ENCODE data around the gene GCNT2.
"Not testable (repeated sequence)": the region's sequence is repeated elsewhere in the genome, so short reads cannot be mapped to it uniquely, and the experiment has no call there.

GCNT2 gene

GRCh38 chr6:10521104-10521808 is at the start of gene GCNT2:
Gene GCNT2 (plus strand): TSS chr6:10521351. CDS start chr6:10528912, 7,561 bp downstream.
- DNase-seq = no peak

- no peak for DNase-seq
Measured at GRCh38 chr6:10472634-10473033, 48.5 kb upstream of the GCNT2 start.

- peak in 1 of 2 donors; percentile 41 for DNase-seq
Measured at GRCh38 chr6:10478187-10479040, 42.7 kb upstream of the GCNT2 start.

GRCh38 chr6:10479939-10480700 is 41.0 kb upstream of the GCNT2 start:
- no peak for DNase-seq

- DNase-seq = no peak
Measured at GRCh38 chr6:10481101-10481500, 40.0 kb upstream of the GCNT2 start.

- no peak for DNase-seq
Measured at GRCh38 chr6:10482636-10483257, 38.4 kb upstream of the GCNT2 start.

- no peak for DNase-seq
Measured at GRCh38 chr6:10484912-10485311, 36.2 kb upstream of the GCNT2 start.

- no peak for DNase-seq
Measured at GRCh38 chr6:10485406-10485805, 35.7 kb upstream of the GCNT2 start.

- DNase-seq = no peak
Measured at GRCh38 chr6:10486215-10486614, 34.9 kb upstream of the GCNT2 start.

- not testable (repeated sequence) for DNase-seq
Measured at GRCh38 chr6:10486944-10487588, 34.1 kb upstream of the GCNT2 start.

- no peak for DNase-seq
Measured at GRCh38 chr6:10487668-10488327, 33.4 kb upstream of the GCNT2 start.

- no peak for DNase-seq
Measured at GRCh38 chr6:10491463-10491862, 29.7 kb upstream of the GCNT2 start.

- not testable (repeated sequence) for DNase-seq
Measured at GRCh38 chr6:10491905-10492304, 29.2 kb upstream of the GCNT2 start.

GRCh38 chr6:10495029-10495428 is 26.1 kb upstream of the GCNT2 start:
- no peak for DNase-seq

GRCh38 chr6:10505529-10505928 is 15.6 kb upstream of the GCNT2 start:
- no peak for DNase-seq

- no peak for DNase-seq
Measured at GRCh38 chr6:10507298-10507697, 13.9 kb upstream of the GCNT2 start.

- no peak for DNase-seq
Measured at GRCh38 chr6:10507715-10508114, 13.4 kb upstream of the GCNT2 start.

GRCh38 chr6:10510592-10511367 is 10.4 kb upstream of the GCNT2 start:
- DNase-seq = peak; percentile 37 to 68

- DNase-seq = no peak
Measured at GRCh38 chr6:10511477-10511876, 9.7 kb upstream of the GCNT2 start.

GRCh38 chr6:10513544-10513943 is 7.6 kb upstream of the GCNT2 start:
- DNase-seq = no peak
